H9 (cell line): ENCODE data around the gene RTN1. TPM values are rescaled to one million over a fixed set of nuclear protein-coding genes. Genes with fewer than 3 reads are reported as not detected.
A peak's percentile ranks its signal among the peaks of the same experiment; 100 is the strongest.

ENCODE experiments used
- DNase-seq: peaks from one replicate; pipeline ENCODE4 v3.0.0-alpha.2; 2017
- H2AFZ ChIP-seq: one replicate; pipeline ENCODE4 v1.6.1; 2013; ENCODE audit warnings: mild to moderate bottlenecking, low read length, control low read depth, moderate library complexity
- H2AK5ac ChIP-seq: 2 replicates; pipeline ENCODE4 v1.6.1; 2013; ENCODE audit warnings: low read length, control low read depth, mixed read lengths; ENCODE audit not compliant: insufficient read length
- H2BK120ac ChIP-seq: one replicate; pipeline ENCODE4 v1.6.1; 2013; ENCODE audit warnings: low read depth, mild to moderate bottlenecking, low read length, control low read depth, inconsistent platforms; ENCODE audit not compliant: poor library complexity, severe bottlenecking
- H2BK12ac ChIP-seq: 2 replicates; pipeline ENCODE4 v1.6.1; 2013; ENCODE audit warnings: low read length, control low read depth, mixed read lengths, low read depth; ENCODE audit not compliant: insufficient read length
- H2BK15ac ChIP-seq: 2 replicates; pipeline ENCODE4 v1.6.1; 2013; ENCODE audit warnings: low read depth, low read length, control low read depth
- H2BK20ac ChIP-seq: one replicate; pipeline ENCODE4 v1.6.1; 2013; ENCODE audit warnings: low read depth, mild to moderate bottlenecking, low read length, control low read depth, inconsistent platforms; ENCODE audit not compliant: poor library complexity, severe bottlenecking
- H2BK5ac ChIP-seq: 2 replicates; pipeline ENCODE4 v1.6.1; 2013; ENCODE audit warnings: low read length, control low read depth, mixed read lengths; ENCODE audit not compliant: insufficient read length
- H3K14ac ChIP-seq: 2 replicates; pipeline ENCODE4 v1.6.1; 2013; ENCODE audit warnings: low read length, control low read depth; ENCODE audit not compliant: insufficient read depth
- H3K18ac ChIP-seq: 2 replicates; pipeline ENCODE4 v1.6.1; 2013; ENCODE audit warnings: low read depth, mild to moderate bottlenecking, mixed read lengths, low read length, control low read depth; ENCODE audit not compliant: insufficient read length
- H3K23ac ChIP-seq: 2 replicates; pipeline ENCODE4 v1.6.1; 2013; ENCODE audit warnings: low read length, control low read depth, mixed read lengths, low read depth; ENCODE audit not compliant: insufficient read length
- H3K23me2 ChIP-seq: 2 replicates; pipeline ENCODE4 v1.6.1; 2013; ENCODE audit warnings: low read depth, mild to moderate bottlenecking, mixed read lengths, low read length, control low read depth; ENCODE audit not compliant: insufficient read length, poor library complexity, severe bottlenecking
- H3K27ac ChIP-seq: 2 replicates; pipeline ENCODE4 v1.5.1; 2013; ENCODE audit warnings: low read length, control low read depth, mixed read lengths, low read depth; ENCODE audit not compliant: insufficient read length
- H3K27me3 ChIP-seq: 2 replicates; pipeline ENCODE4 v1.6.1; 2013; ENCODE audit warnings: low read length, control low read depth, inconsistent platforms; ENCODE audit not compliant: insufficient read depth
- H3K4ac ChIP-seq: 2 replicates; pipeline ENCODE4 v1.6.1; 2013; ENCODE audit warnings: low read depth, mild to moderate bottlenecking, control low read depth, inconsistent platforms, low read length, moderate library complexity
- H3K4me1 ChIP-seq: 2 replicates; pipeline ENCODE4 v1.6.1; 2013; ENCODE audit warnings: low read length, control low read depth, inconsistent platforms; ENCODE audit not compliant: insufficient read depth
- H3K4me2 ChIP-seq: 2 replicates; pipeline ENCODE4 v1.6.1; 2013; ENCODE audit warnings: low read length, control low read depth, mixed read lengths; ENCODE audit not compliant: insufficient read length, insufficient read depth
- H3K56ac ChIP-seq: 2 replicates; pipeline ENCODE4 v1.6.1; 2013; ENCODE audit warnings: low read depth, mild to moderate bottlenecking, mixed read lengths, low read length, control low read depth; ENCODE audit not compliant: insufficient read length
- H3K79me1 ChIP-seq: 2 replicates; pipeline ENCODE4 v1.6.1; 2013; ENCODE audit warnings: low read depth, mild to moderate bottlenecking, moderate library complexity, low read length, control low read depth, inconsistent platforms; ENCODE audit not compliant: insufficient read depth, poor library complexity, severe bottlenecking
- H3K79me2 ChIP-seq: 2 replicates; pipeline ENCODE4 v1.6.1; 2013; ENCODE audit warnings: low read length, control low read depth, inconsistent platforms; ENCODE audit not compliant: insufficient read depth
- H3K9ac ChIP-seq: 2 replicates; pipeline ENCODE4 v1.6.1; 2013; ENCODE audit warnings: low read length, control low read depth, mixed read lengths; ENCODE audit not compliant: insufficient read length; ENCODE audit errors: extremely low read depth
- H3K9me3 ChIP-seq: one replicate; pipeline ENCODE4 v1.6.1; 2013; ENCODE audit warnings: low read depth, low read length, inconsistent platforms; ENCODE audit not compliant: control insufficient read depth
- H3T11ph ChIP-seq: one replicate; pipeline ENCODE4 v1.6.1; 2013; ENCODE audit warnings: mild to moderate bottlenecking, low read length, control low read depth, inconsistent platforms
- H4K20me1 ChIP-seq: one replicate; pipeline ENCODE4 v1.6.1; 2013; ENCODE audit not compliant: control insufficient read depth, insufficient read length, insufficient read depth
- H4K5ac ChIP-seq: 2 replicates; pipeline ENCODE4 v1.6.1; 2013; ENCODE audit warnings: low read depth, mild to moderate bottlenecking, mixed read lengths, low read length, control low read depth; ENCODE audit not compliant: insufficient read length
- H4K8ac ChIP-seq: replicated peaks from 2 replicates; pipeline ENCODE4 v1.6.1; 2013; ENCODE audit warnings: low read length, control low read depth, mixed read lengths, low read depth; ENCODE audit not compliant: insufficient read length
- H4K91ac ChIP-seq: 2 replicates; pipeline ENCODE4 v1.6.1; 2013; ENCODE audit warnings: low read depth, mild to moderate bottlenecking, moderate library complexity, mixed read lengths, low read length, control low read depth; ENCODE audit not compliant: insufficient read length
- H3K27ac Mint-ChIP-seq, 3 experiments: 2 replicates in 2 of 3; 3 replicates in 1 of 3; pipeline ENCODE4 v1.8.0; 2020 to 2021; ENCODE audit warnings: mixed read lengths in 3 of 3, mild to moderate bottlenecking in 1 of 3, moderate library complexity in 1 of 3
- H3K27me3 Mint-ChIP-seq: 2 replicates; pipeline ENCODE4 v1.8.0; 2021; ENCODE audit warnings: low read depth, mild to moderate bottlenecking, moderate library complexity, mixed read lengths
- H3K36me3 Mint-ChIP-seq, 3 experiments: 2 replicates in 2 of 3; 3 replicates in 1 of 3; pipeline ENCODE4 v1.8.0; 2020 to 2021; ENCODE audit warnings: low read depth in 3 of 3, mixed read lengths in 3 of 3; ENCODE audit not compliant: insufficient read depth in 1 of 3
- H3K4me1 Mint-ChIP-seq, 2 experiments: 2 replicates each; pipeline ENCODE4 v1.8.0; 2020; ENCODE audit warnings: mixed read lengths in 2 of 2
- H3K4me3 Mint-ChIP-seq, 2 experiments: 2 replicates in 1 of 2; 3 replicates in 1 of 2; pipeline ENCODE4 v1.8.0; 2020 to 2021; ENCODE audit warnings: mild to moderate bottlenecking in 2 of 2, mixed read lengths in 2 of 2, moderate library complexity in 1 of 2
- H3K9me3 Mint-ChIP-seq, 2 experiments: 2 replicates in 1 of 2; 3 replicates in 1 of 2; pipeline ENCODE4 v1.8.0; 2020; ENCODE audit warnings: mild to moderate bottlenecking in 2 of 2, mixed read lengths in 2 of 2, moderate library complexity in 1 of 2
- CTCF ChIP-seq: fragments of 200-600 bp; sonication (generic); conservative IDR thresholded peaks from 3 replicates; pipeline ENCODE4 v1.8.0; 2021; ENCODE audit warnings: antibody characterized with exemption, mild to moderate bottlenecking
- WGBS: extraction: QIAGEN DNeasy Blood & Tissue Kit; methylation state at CpG from one replicate; pipeline ENCODE4 v1.1.7; 2013; ENCODE audit warnings: missing lambda C conversion rate, low lambda C conversion rate, mixed read lengths; ENCODE audit not compliant: insufficient read length; ENCODE audit errors: extremely low coverage; 5-methylcytosine and 5-hydroxymethylcytosine counted together
- long read RNA-seq: library from polyadenylated mRNA; unstranded; transcript quantifications from one replicate; pipeline ENCODE4 v2.0.0, GENCODE V29; 2020
- total RNA-seq: library from RNA; stranded (reverse); gene quantifications from 2 replicates; pipeline ENCODE4 v1.2.1, GENCODE V29; 2021

RTN1 gene, protein sequence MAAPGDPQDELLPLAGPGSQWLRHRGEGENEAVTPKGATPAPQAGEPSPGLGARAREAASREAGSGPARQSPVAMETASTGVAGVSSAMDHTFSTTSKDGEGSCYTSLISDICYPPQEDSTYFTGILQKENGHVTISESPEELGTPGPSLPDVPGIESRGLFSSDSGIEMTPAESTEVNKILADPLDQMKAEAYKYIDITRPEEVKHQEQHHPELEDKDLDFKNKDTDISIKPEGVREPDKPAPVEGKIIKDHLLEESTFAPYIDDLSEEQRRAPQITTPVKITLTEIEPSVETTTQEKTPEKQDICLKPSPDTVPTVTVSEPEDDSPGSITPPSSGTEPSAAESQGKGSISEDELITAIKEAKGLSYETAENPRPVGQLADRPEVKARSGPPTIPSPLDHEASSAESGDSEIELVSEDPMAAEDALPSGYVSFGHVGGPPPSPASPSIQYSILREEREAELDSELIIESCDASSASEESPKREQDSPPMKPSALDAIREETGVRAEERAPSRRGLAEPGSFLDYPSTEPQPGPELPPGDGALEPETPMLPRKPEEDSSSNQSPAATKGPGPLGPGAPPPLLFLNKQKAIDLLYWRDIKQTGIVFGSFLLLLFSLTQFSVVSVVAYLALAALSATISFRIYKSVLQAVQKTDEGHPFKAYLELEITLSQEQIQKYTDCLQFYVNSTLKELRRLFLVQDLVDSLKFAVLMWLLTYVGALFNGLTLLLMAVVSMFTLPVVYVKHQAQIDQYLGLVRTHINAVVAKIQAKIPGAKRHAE
- 0.92 and 1.8 TPM in 2 replicates for total RNA-seq
- long read RNA-seq = 0 reads

GRCh38 chr14:59870277-59871165 is at the start of gene RTN1:
TSS of gene RTN1 (minus strand) at chr14:59870776. CDS start at chr14:59870630, 146 bp downstream.
- Histone ChIP-seq H2BK12ac (no peak within 1 kb of the TSS), H3K27ac (no peak within 1 kb of the TSS), H3K4me1 (no peaks in the 10 kb centered on the region), H3T11ph (no peak within 1 kb of the TSS), H4K20me1 (no peaks in the 10 kb centered on the region), H3K23me2 (peaks cover 13% of the 10 kb centered on the region), H3K79me2 (no peaks in the 10 kb centered on the region), H3K9ac (peak within 1 kb of the TSS; percentile 12), H4K91ac (no peak within 1 kb of the TSS), H2BK20ac (no peak within 1 kb of the TSS), H3K4ac (no peak within 1 kb of the TSS), H4K5ac (no peak within 1 kb of the TSS), H3K56ac (no peak within 1 kb of the TSS), H3K14ac (peak within 1 kb of the TSS; percentile 82; the same call in 1 of the 2 replicates), H2AK5ac (no peak within 1 kb of the TSS), H3K79me1 (no peaks in the 10 kb centered on the region), H3K4me2 (peak within 1 kb of the TSS; percentile 57), H2BK15ac (no peak within 1 kb of the TSS), H3K18ac (no peak within 1 kb of the TSS), H4K8ac (no peak within 1 kb of the TSS), H2AFZ (peak within 1 kb of the TSS; percentile 43), H3K9me3 (no peaks in the 10 kb centered on the region), H2BK5ac (no peak within 1 kb of the TSS), H3K23ac (no peak within 1 kb of the TSS), H3K27me3 (peaks cover 5% of the 10 kb centered on the region), H2BK120ac (no peak within 1 kb of the TSS)
- peaks cover 89% of the 10 kb centered on the region for H3K27me3 Mint-ChIP-seq
- no peaks in the 10 kb centered on the region for H3K36me3 Mint-ChIP-seq
- no CpG with 5 or more reads among the region's 84 CpGs for WGBS
- no peak within 1 kb of the TSS for H3K27ac Mint-ChIP-seq
- H3K4me3 Mint-ChIP-seq = peak within 1 kb of the TSS; percentile 78 to 95
- peak; percentile 76 for DNase-seq
- no peak for TF ChIP-seq CTCF
- H3K9me3 Mint-ChIP-seq = no peaks in the 10 kb centered on the region
- peaks cover 11 to 12% of the 10 kb centered on the region in 2 experiments for H3K4me1 Mint-ChIP-seq
